GM19240 (cell line): ENCODE data around the gene MVK.

Source experiments
- DNase-seq: peaks from one replicate; pipeline ENCODE4 v3.0.0; 2011; ENCODE audit warnings: low spot score; ENCODE audit not compliant: insufficient read length

MVK gene

GRCh38 chr12:109605599-109606228, 32.1 kb downstream of the MVK start:
- DNase-seq, result no peak

GRCh38 chr12:109606320-109607028, 32.9 kb downstream of the MVK start:
- no peak for DNase-seq

GRCh38 chr12:109607618-109608017, 34.0 kb downstream of the MVK start:
- no peak for DNase-seq

DNA sequence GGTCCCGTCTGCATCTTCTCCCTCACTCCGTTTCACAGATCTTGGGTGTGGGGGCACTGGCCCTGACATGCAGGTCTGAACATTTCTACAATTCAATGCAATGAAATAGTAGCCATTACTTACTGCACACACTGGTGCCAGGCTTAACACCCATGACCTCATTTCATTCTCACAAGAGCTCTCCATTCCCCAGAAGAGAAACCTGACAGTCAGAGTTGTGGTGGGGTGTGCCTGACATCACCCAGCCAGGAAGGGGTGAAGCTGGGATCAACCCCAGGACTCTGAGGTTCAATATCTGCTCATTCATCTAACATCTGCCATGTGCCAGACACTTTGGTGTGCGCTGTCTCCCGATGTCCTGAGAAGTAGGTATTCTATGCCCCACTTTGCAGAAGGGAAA, 34.7 kb downstream of the MVK start:
- no peak for DNase-seq

DNA sequence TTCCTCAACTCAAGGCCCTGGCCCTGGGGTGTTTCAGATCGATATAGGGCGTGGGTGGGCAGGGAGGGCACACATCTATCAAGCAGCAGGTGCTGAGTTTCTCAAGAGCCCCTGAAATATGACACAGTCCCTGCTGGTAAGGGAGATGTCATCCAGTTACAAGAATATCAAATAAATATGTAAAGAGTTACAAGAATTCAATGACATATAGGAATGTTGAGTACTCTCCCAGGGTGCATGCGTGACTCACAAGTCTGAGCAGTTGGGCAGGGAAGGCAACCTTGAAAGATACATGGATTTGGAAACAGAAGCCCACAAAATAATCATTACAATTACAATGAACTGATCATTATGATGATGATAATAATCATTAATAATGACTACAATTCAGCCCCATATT, 35.2 kb downstream of the MVK start:
- no peak for DNase-seq

DNA sequence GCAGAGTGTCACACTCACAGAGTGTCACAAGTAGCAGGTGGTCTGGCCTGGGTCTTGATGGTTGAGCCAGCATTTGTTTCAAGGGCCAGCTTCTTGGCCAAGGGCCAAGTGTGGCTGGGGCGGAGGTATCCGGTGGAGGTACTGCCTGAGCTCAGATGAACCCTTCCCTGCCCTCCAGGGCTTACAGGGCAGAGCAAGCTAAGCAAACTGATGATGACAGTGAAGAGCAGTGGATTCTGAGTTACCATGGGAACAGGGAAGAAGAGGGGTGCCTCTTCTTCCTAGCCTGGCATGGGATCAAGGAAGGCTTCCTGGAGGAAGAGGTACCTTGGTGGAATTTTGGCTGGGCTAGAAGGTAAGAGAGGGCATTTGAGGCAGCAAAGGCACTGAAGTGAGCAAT, 35.7 kb downstream of the MVK start:
- no peak for DNase-seq

- no peak for DNase-seq
Measured at GRCh38 chr12:109610523-109610922, 36.9 kb downstream of the MVK start.

DNA sequence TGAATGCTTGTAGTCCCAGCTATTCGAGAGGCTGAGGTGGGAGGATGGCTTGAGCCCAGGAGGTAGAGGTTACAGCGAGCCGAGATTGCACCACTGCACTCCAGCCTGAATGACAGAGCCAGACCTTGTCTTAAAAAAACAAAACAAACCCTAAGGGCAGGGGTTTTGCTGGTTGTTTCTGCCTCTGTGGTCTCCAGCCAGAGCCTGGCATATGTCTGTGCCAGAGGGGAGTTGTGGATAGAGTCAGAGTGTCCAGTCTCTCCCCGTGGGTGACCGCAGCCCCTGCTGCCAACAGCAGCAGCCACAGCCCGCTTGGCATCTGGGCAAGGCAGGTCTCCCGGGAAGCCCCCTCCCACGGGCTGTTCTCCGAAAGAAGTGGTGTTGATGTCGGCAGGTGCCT, 37.6 kb downstream of the MVK start:
- no peak for DNase-seq

DNA sequence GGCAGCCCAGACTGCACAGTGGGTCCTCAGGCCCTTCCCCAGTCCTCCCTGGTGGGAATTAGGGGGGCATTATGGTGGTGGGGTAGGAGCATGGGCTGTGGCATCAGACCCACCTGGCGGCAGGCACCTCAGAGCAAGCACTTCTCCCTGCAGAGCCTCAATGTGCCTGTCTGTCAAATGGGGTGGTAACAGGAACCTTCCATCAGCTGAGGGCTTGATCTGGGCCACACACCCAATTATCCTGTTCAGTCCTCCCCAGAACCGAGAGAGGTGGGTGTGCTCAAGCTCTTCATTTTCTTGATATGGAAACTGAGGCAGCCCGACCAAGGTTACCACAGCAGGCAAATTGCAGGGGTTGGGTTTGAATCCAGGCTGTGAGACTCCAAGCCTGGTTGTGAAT, 38.4 kb downstream of the MVK start:
- no peak for DNase-seq

GRCh38 chr12:109612975-109613502, 39.4 kb downstream of the MVK start:
- no peak for DNase-seq

DNA sequence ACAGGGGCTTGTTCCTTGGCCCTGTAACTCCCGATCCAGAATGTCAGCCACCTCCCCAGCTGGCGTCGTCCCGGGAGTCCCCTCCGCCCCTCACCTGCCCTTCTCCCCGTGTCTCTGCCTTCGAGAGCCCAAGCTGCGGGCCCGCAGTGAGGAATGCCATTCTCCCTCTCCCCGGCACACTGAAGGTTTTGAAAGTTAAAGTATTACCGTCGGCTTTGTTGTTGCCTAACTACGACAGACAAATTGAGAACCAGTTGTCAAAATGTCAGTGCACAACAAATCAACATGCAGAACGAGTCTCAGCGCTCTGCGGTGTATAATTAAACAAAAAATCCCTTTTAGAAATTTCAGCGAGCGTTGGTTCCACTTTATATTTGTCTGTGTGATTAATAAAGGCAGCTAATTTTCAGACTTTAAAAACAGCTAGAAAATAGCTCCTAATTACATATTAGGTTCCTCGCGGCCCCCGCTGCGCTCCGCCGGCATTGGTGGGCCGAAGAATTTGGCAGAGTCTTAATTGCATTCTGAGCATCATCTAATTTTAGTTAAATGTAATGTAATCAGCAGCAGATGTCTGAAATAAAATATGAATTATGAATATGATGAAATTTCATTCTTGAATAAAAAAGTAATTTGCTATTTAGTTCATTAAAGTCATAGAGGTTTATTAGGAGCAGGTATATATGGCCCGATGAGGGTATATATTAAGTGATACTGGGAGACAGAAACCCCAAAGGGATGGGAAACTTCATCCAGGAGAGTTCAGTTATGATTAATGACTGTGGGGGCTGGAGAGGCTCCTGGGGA, 40.3 kb downstream of the MVK start:
- no peak for DNase-seq

- DNase-seq, result no peak
Measured at GRCh38 chr12:109615556-109616229, 42.1 kb downstream of the MVK start.

DNA sequence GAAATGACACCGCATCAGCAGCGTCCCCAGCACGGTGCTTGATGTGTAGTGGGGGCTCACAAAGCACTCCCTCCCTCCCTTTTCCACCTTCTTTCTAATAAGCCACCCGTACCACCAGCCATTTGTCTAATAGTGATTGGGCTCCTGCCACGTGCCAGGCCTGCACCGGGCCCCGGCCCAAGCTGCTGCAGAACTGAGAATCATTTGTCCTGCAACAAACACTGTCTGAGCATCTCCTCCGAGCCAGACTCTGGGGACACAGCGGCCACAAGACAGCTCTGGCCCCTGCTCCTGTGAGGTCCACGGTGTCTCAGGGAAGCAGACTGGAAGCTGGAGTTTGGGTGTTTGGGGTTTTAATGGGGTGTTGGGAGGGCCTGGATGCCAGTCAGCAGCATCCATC, 43.9 kb downstream of the MVK start:
- no peak for DNase-seq

DNA sequence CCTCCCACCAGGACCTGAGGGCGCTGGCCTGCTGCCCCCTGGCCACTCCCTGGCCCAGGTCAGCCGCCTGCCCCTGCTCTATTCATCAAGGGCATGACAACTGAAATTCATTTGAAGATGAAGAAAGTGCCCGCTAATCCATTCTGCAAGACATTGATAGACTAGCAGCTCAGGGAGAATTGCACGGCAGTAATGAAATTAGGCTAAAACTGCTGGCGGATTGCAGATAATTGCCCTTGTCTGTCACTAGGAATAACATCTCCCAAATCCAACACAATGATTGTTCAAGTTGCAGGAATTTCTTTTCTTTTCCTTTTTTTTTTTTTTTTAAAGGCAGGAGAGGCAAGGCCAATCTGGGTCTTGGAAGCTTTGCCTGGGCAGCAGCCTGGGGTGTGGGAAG, 44.5 kb downstream of the MVK start:
- DNase-seq, result no peak

- no peak for DNase-seq
Measured at GRCh38 chr12:109619002-109619604, 45.5 kb downstream of the MVK start.

DNA sequence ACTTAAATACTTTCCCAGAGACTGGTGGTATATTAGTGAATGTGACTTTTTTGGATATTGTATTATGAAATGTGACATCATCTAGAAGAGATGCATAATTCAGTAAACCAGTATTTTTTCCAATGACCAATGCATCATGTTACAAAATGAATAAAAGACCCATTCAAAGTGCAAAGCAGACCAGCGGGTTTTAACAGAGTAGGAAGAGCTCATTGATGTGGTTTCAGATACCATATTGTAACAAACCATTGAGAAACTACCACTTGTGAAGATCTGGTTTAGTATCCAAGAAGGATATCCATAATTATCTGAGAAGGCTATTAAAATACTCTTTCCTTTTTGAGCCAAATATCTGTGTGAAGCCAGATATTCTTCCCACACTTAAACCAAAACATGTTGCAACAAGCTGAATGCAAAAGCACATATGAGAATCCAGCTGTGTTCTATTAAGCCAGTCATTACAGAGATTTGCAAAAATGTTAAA, 47.7 kb downstream of the MVK start:
- DNase-seq, result no peak

GRCh38 chr12:109621901-109622364, 48.3 kb downstream of the MVK start:
- DNase-seq, result no peak

- no peak for DNase-seq
Measured at GRCh38 chr12:109624467-109624866, 50.9 kb downstream of the MVK start.

- DNase-seq, result no peak
Measured at GRCh38 chr12:109625131-109625559, 51.6 kb downstream of the MVK start.

DNA sequence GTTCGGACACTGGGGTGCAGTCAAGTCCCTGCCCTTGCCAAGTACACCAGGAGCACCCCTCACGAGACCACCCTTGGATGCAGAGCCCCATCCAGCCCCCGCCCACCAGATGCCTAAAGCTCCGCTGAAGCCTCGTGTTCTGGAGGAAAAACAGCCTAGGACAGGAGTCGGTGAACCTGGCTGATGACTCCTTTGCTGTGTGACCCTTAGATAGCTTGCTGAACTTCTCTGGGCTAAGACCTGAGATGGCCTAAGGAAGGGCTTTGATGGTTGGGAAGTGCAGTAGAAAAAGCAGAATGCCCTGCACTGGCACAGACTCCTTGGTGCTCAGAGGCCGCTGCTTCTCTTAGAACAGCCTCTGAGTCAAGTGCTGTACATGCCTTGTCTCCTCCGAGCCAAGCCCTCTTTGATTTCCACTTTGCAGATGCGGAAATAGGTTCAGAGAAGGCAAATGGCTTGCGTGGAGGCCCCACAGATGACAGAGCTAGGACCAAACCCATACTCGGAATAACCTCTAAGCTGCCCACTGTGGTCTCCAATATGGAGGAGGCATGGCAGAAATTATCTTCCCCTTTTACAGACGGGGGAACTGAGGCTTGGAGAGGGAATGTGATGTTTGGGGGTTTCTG, 52.3 kb downstream of the MVK start:
- no peak for DNase-seq
